Lower leg skin (tissue), 4 donors: Measurements from ENCODE around the gene NIBAN1. TPM values are rescaled to one million over a fixed set of nuclear protein-coding genes. Genes with fewer than 3 reads are reported as not detected.

Experiments used
- DNase-seq, 2 donors: peaks; one replicate each; pipeline ENCODE4 v3.0.0-alpha.2; 2019; ENCODE audit warnings: low spot score in 2 of 2
- H3K4me3 ChIP-seq: fragments of 200-600 bp; sonication (generic); 2 replicates; pipeline ENCODE4 v1.5.1; 2017; ENCODE audit warnings: mild to moderate bottlenecking, low read depth; ENCODE audit not compliant: poor library complexity, severe bottlenecking
- POLR2A ChIP-seq, 2 donors: fragments of 450-650 bp; IDR thresholded peaks; one replicate each; pipeline ENCODE4 v1.6.1; 2016 to 2017; ENCODE audit warnings: antibody characterized with exemption in 2 of 2, mild to moderate bottlenecking in 1 of 2, moderate library complexity in 1 of 2
- WGBS, 2 donors: methylation state at CpG; one replicate each; pipeline ENCODE4 v1.1.5; 2018; 5-methylcytosine and 5-hydroxymethylcytosine counted together
- intact Hi-C: fragments of 100-400 bp; cut with DNase I; formaldehyde crosslinking; loops from one replicate; pipeline ENCODE4 v1.15.0; 2023; ENCODE audit warnings: low total_unique reads
- total RNA-seq, 4 donors: library from RNA; depleted of rRNA; stranded (reverse); fragments of >200 nt; gene quantifications; one replicate each; pipeline ENCODE4 v1.1.0, GENCODE V29; 2016
- TF ChIP-seq, protein P1 (sequence below), 3 donors: fragments of 450-650 bp; IDR thresholded peaks; one replicate each; pipeline ENCODE4 v1.5.1; 2016; ENCODE audit warnings: antibody characterized with exemption in 3 of 3, mild to moderate bottlenecking in 3 of 3, moderate library complexity in 2 of 3

The NIBAN1 gene
- total RNA-seq, 4 donors from 2014 or later = 8.2 to 27.9 (median 13.6) TPM

DNA sequence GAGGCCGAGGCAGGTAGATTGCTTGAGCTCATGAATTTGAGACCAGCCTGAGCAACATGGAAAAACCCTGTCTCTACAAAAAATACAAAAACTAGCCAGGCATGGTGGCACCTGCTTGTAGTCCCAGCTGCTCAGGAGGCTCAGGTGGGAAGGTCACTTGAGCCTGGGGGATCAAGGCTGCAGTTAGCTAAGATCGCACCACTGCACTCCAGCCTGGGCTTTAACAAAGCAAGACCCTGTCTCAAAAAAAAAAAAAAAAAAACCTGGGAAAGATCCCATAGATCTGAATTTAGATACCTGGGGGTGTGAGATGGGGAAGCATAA is 32.9 kb downstream of the NIBAN1 start:
- DNase-seq = no peak
- intact Hi-C loops = loop anchor here (10.0 kb wide), 1 partner anchor 57 kb away; no protein-coding TSS in a partner anchor
- no peak overlapping the region for H3K4me3 ChIP-seq
- TF ChIP-seq POLR2A (IDR thresholded peaks at IDR 0.05) = no peak
- TF ChIP-seq, protein P1, sequence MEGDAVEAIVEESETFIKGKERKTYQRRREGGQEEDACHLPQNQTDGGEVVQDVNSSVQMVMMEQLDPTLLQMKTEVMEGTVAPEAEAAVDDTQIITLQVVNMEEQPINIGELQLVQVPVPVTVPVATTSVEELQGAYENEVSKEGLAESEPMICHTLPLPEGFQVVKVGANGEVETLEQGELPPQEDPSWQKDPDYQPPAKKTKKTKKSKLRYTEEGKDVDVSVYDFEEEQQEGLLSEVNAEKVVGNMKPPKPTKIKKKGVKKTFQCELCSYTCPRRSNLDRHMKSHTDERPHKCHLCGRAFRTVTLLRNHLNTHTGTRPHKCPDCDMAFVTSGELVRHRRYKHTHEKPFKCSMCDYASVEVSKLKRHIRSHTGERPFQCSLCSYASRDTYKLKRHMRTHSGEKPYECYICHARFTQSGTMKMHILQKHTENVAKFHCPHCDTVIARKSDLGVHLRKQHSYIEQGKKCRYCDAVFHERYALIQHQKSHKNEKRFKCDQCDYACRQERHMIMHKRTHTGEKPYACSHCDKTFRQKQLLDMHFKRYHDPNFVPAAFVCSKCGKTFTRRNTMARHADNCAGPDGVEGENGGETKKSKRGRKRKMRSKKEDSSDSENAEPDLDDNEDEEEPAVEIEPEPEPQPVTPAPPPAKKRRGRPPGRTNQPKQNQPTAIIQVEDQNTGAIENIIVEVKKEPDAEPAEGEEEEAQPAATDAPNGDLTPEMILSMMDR (IDR thresholded peaks at IDR 0.05) = no peak
- 96% methylated on average over 2 of the region's 2 CpGs for WGBS, 2 donors

DNA sequence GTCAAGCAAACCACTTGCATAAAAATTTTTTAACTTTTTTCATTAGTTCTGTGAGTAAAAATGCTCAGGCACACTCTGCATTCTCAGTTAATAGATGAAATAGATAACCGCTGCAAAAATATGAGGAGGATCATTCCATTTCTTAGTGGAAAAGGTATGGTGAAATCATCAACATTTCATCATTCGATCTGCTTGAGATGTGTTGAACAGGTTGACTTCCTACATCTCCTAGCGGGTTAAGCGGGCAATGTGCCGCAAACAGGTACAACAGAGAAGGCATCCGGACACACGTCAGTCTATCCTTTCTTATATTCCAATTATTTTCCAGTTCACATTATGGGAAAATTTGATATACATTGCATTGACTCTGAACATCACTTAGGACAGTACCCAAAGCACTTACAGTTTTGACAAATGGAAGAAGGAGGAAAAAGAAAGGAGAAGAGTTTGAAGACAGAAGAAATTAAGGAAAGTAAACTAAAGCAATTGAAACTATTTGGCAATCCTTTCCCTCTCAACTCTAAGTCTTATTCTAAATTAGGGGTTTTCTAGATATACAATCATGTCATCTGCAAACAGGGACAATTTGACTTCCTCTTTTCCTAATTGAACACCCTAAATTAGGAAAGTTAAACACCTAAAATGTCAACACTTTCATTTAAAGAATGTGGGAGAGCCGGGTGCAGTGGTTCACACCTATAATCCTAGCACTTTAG is 33.5 kb downstream of the NIBAN1 start:
- WGBS, 2 donors = 96% methylated on average over 8 of the region's 8 CpGs
- DNase-seq = no peak
- TF ChIP-seq, protein P1 (IDR thresholded peaks at IDR 0.05) = no peak
- TF ChIP-seq POLR2A (IDR thresholded peaks at IDR 0.05) = no peak
- no peak overlapping the region for H3K4me3 ChIP-seq
- intact Hi-C loops = loop anchor here (10.0 kb wide), 1 partner anchor 56 kb away; no protein-coding TSS in a partner anchor

DNA sequence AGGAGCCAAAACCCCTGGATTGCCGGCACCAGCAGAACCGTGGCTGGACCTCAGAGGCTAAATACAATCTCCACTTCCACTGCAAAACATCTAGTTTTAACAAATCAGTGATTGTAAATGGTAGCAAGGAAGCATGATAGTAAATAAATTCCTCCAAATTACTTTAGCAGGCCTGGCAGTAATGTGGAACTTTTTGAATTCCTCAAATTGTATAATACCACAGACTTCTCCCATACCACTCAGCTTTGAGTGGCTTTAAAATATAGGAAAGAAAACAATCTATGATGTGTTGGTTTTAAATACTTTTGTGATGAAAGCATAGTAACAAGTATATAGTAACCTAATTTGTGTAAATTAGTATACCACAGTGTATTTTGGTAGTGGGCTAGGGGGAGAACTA is 34.1 kb downstream of the NIBAN1 start:
- intact Hi-C loops = loop anchor here (10.0 kb wide), 1 partner anchor 55 kb away; no protein-coding TSS in a partner anchor
- DNase-seq = no peak
- H3K4me3 ChIP-seq = no peak overlapping the region
- 88 to 98% methylated on average over 2 of the region's 2 CpGs for WGBS, 2 donors
- TF ChIP-seq, protein P1 (IDR thresholded peaks at IDR 0.05) = no peak
- no peak for TF ChIP-seq POLR2A (IDR thresholded peaks at IDR 0.05)

DNA sequence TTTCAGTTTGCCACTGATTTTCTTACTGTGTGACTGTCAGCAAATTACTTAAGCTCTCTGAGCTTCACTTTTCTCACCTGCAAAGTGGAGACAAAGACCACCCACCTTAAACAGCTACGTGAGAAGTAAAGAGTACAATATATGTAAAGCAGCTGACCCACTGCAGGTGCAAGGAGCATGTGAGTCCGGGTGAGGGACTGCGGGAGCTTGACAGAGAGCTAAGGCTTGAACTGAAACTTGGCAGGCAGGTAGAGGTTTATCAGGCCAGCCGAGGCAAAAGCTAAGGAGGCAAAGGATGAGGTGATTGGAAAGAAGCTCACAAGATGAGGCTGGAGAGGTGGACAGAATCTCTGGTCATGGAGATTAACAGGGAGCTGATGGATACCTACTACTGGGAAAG is 36.6 kb downstream of the NIBAN1 start:
- 78% methylated on average over 4 of the region's 4 CpGs for WGBS, 2 donors
- TF ChIP-seq POLR2A (IDR thresholded peaks at IDR 0.05) = no peak
- TF ChIP-seq, protein P1 (IDR thresholded peaks at IDR 0.05) = no peak
- DNase-seq = no peak
- H3K4me3 ChIP-seq = no peak overlapping the region
- intact Hi-C loops = no loop called here

DNA sequence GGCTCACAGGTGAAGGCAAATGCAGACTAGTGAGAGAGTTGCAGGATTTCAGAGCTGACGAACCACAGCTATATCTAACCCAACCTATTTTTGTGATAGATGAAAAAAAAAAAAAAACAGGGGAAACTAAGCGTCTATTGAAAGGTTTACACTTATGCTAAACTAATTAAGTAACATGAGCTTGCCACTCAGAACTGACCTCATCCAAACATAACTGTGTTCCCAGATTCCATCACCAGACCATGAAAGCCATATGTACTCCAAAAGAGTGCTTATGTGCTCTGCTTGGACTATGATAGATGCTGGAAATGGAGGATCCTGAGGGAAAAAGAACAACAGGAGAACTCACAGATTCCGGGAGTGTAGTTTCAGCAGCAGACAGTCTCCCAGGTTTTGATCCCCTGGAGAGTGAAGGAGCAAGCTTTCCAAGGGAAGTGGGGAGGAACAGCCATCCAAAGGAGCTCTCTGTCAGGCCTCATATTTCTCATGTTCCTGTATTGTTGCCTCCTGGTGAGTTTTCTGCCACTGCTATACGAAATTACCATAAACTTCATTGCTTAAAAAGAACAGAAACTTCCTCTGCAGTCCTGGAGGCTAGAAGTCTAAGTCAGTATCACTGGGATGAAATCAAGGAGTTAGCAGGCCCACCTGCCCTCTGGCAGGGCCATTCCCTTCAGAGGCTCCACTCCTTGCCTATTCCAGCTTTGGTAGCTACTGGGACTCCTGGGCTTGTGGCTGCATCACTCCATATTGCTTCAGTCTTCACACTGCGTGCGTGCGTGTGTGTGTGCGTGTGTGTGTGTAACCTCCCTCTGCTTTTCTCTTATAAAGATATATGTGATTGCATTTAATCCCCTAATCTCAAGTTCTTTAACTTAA is 38.1 kb downstream of the NIBAN1 start:
- DNase-seq = no peak
- intact Hi-C loops = no loop called here
- H3K4me3 ChIP-seq = no peak overlapping the region
- TF ChIP-seq, protein P1 (IDR thresholded peaks at IDR 0.05) = no peak
- no peak for TF ChIP-seq POLR2A (IDR thresholded peaks at IDR 0.05)
- 92 to 93% methylated on average over 8 of the region's 8 CpGs for WGBS, 2 donors
